Thoracic aorta (tissue), 2 donors: ENCODE measurements around the gene BICD2. TPM values are rescaled to one million over a fixed set of nuclear protein-coding genes. Genes with fewer than 3 reads are reported as not detected.

ENCODE experiments used
- ATAC-seq: fragments of 150-250 bp; one replicate; pipeline ENCODE4 v1.8.0; 2017; ENCODE audit warnings: low read depth; ENCODE audit not compliant: insufficient number of reproducible peaks, low FRiP score
- DNase-seq: peaks from one replicate; pipeline ENCODE4 v3.0.0-alpha.2; 2020; ENCODE audit warnings: low spot score
- H3K27ac ChIP-seq, 2 donors: fragments of 200-600 bp; sonication (generic); 1 replicate in 1 of 2; 2 replicates in 1 of 2; pipeline ENCODE4 v1.5.1; 2016; ENCODE audit warnings: mild to moderate bottlenecking in 2 of 2, moderate library complexity in 2 of 2
- H3K27me3 ChIP-seq: fragments of 200-600 bp; sonication (generic); replicated peaks from 2 replicates; pipeline ENCODE4 v1.6.0; 2016; ENCODE audit warnings: mild to moderate bottlenecking; ENCODE audit not compliant: insufficient read depth
- H3K36me3 ChIP-seq: fragments of 200-600 bp; sonication (generic); one replicate; pipeline ENCODE4 v1.5.1; 2016
- H3K4me1 ChIP-seq, 2 donors: fragments of 200-600 bp; sonication (generic); 1 replicate in 1 of 2; 2 replicates in 1 of 2; pipeline versions ENCODE4 v1.5.1 to v1.6.0; 2016; ENCODE audit warnings: low read depth in 2 of 2, mild to moderate bottlenecking in 1 of 2; ENCODE audit not compliant: control insufficient read depth in 1 of 2
- H3K4me3 ChIP-seq: fragments of 200-600 bp; sonication (generic); 2 replicates; pipeline ENCODE4 v1.5.1; 2016; ENCODE audit warnings: mild to moderate bottlenecking
- H3K9me3 ChIP-seq: fragments of 200-600 bp; sonication (generic); 2 replicates; pipeline ENCODE4 v1.5.1; 2016
- total RNA-seq, 2 donors: library from RNA; depleted of rRNA; stranded (reverse); fragments of >200 nt; gene quantifications; one replicate each; pipeline versions ENCODE4 v1.1.0 to v1.2.3, GENCODE V29; 2016
- TF ChIP-seq, protein P1 (sequence below): fragments of 200-600 bp; sonication (generic); IDR thresholded peaks from one replicate; pipeline ENCODE4 v1.5.1; 2019; ENCODE audit warnings: antibody characterized with exemption

Gene BICD2
- total RNA-seq, 2 donors from 2014 or later = 52.1 to 57.7 TPM

DNA sequence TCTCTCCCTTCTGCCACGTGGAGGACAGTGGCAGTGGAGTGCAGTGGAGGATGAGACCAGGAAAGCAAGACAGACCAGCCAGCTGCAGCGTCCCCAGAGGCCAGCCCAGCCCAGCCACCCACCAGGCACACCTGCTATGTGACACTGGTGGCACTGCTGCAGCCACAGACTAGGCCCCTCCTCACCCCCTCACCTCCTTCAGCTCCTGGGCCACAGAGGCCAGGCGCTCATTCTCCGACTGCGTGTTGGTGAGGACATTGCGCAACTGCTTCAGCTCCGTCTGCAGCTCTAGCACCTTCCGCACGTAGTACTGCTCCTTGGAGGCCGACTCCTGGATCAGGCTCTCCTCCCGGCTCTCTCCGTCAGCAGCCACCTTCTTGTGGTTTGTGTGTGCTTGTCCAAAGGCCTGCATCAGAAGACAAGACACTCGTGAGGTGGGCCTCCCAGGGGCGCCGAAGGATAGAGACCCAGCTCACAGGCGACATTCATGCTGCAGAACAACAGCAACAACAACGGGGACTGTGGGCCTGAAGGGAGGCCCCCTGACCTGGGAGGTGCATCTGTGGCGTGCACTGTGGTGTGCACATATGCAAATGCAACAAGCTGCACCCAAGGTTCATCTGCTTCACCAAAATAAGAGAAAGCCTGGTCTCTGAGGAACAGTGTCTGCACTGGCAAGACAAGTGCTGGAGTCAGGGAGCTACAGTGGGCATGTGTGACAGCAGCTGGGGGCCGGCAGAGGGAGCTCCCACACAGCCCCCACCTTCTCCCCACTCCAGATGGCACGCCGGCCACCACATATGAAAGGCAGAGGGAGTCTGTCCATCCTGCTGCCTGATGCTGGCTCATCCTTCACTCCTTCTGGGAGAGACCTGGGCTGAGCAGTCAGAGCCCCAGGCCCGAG is 35.5 kb downstream of the BICD2 start:
- DNase-seq (no peak), ATAC-seq (no peak)
- Histone ChIP-seq H3K27me3 (no peaks in the 10 kb centered on the region), H3K36me3 (peaks cover 13% of the 10 kb centered on the region), H3K4me1 (no peaks in the 10 kb centered on the region), H3K27ac (no peak overlapping the region), H3K4me3 (no peak overlapping the region), H3K9me3 (no peaks in the 10 kb centered on the region)
- TF ChIP-seq, protein P1, sequence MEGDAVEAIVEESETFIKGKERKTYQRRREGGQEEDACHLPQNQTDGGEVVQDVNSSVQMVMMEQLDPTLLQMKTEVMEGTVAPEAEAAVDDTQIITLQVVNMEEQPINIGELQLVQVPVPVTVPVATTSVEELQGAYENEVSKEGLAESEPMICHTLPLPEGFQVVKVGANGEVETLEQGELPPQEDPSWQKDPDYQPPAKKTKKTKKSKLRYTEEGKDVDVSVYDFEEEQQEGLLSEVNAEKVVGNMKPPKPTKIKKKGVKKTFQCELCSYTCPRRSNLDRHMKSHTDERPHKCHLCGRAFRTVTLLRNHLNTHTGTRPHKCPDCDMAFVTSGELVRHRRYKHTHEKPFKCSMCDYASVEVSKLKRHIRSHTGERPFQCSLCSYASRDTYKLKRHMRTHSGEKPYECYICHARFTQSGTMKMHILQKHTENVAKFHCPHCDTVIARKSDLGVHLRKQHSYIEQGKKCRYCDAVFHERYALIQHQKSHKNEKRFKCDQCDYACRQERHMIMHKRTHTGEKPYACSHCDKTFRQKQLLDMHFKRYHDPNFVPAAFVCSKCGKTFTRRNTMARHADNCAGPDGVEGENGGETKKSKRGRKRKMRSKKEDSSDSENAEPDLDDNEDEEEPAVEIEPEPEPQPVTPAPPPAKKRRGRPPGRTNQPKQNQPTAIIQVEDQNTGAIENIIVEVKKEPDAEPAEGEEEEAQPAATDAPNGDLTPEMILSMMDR = peak; percentile 22

DNA sequence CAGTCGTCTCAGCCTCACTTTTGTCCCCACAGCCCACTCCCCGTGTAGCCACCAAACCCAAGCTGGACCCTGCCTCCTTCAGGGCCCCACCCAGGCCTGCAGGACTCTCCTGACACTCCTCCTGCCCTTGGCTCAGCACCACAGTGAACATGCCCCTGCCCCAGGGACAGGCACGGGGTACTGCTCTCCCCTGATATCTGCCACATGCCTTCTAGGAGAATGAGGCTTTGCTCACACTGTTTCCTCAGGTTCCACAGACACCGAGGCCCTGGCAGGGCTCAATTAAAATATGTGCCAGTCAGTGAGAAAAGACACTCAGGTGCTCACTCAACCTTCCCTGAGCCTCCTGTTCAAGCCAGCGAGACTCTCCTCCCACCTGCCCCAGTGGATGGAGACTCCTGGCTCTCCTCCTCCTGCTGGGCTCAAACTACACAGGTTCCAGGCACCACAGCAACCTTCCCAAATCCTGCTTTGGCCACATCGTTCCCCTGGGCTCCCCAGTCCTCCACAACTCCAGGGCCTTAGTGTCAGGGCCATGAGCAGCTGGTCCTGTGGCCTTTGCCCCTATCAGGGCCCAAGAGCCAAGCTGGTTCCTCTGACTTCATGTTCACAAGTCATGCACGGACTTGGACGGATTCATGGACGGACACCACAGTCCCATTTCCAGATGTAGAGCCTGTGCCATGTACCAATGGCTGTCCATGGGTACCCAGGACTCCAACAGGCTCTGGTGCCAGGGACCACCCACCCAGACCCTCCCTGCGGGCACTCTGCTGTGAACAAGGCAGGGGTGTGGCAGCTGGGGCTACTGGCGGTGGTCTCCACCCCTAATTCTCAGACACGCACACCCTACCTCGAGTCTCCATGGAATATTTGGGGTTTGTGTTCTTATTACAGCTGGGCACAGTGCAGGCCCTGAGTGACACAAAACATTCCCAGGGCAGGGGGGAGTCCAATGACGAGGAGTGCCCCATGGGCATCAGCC is 36.6 kb downstream of the BICD2 start:
- Histone ChIP-seq H3K9me3 (no peaks in the 10 kb centered on the region), H3K27ac (no peak overlapping the region), H3K27me3 (no peaks in the 10 kb centered on the region), H3K36me3 (peaks cover 13% of the 10 kb centered on the region), H3K4me3 (no peak overlapping the region), H3K4me1 (no peaks in the 10 kb centered on the region)
- TF ChIP-seq, protein P1 = no peak
- no peak for ATAC-seq
- DNase-seq = no peak

DNA sequence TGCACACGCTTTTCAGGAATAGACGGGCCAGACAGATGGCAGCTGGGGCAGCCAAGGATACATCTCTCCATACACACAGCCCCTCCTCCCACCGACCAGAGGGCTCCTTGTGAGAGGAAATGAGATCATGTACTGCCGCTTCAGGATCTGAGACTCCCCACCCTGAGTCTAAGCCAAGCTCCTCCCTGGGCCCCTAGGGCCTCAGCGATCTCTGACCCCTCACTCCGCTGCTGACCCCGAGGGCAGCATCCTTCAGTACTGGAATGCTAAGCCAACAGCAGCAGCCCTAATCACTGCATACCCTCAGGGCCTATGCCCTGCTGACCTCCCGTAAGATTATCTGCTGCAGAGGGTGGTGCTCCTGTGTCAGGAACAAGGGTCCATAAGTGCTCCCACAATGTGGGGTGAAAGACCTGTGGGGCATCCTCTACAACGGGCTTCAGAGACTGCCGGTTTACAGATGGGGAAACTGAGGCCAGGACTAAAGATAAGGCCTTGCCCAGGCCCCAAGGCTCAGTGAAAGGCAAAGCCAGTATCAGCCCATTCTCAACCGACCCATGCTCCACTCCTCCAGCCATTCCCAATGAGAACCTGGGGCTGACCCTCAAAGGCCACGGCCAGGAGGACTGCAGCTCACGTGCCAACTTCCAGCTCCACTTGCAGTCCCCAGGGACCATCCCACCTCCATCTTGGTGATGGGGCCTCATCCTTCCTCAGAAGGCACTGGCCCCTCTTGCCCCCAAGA is 37.5 kb downstream of the BICD2 start:
- DNase-seq (no peak), ATAC-seq (no peak)
- TF ChIP-seq, protein P1 = no peak
- Histone ChIP-seq H3K4me1 (no peaks in the 10 kb centered on the region), H3K4me3 (no peak overlapping the region), H3K27me3 (no peaks in the 10 kb centered on the region), H3K27ac (no peak overlapping the region), H3K9me3 (no peaks in the 10 kb centered on the region), H3K36me3 (peaks cover 21% of the 10 kb centered on the region)

DNA sequence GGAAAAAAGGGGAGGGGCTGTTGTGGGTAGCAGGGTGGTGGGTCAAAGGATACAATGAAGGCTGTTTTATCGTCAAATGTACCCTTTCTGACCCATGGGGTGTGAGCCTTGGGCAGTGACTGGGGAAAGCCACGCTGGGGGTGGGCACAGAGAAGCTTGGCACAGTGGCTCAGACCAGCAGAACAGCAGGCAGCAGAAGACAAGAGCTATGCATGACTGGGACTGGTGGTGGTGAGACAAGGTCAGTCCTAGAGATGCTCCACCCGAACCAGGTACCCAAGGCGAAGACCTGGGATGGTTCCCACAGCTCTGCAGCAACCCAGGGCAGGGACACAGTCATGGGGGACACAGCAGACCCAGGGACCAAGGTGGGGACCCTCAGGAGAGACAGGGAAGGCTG is 38.3 kb downstream of the BICD2 start:
- Histone ChIP-seq H3K4me1 (no peaks in the 10 kb centered on the region), H3K4me3 (no peak overlapping the region), H3K36me3 (peaks cover 21% of the 10 kb centered on the region), H3K27ac (no peak overlapping the region), H3K27me3 (no peaks in the 10 kb centered on the region), H3K9me3 (no peaks in the 10 kb centered on the region)
- no peak for DNase-seq
- ATAC-seq = no peak
- TF ChIP-seq, protein P1 = no peak
